HTR-8/SVneo (cell line): ENCODE results near the gene CHKA.
A peak's percentile ranks its signal among the peaks of the same experiment; 100 is the strongest.

Experiments used
- DNase-seq: peaks from one replicate; pipeline ENCODE4 v3.0.0; 2011; ENCODE audit warnings: low spot score, mixed read lengths; ENCODE audit not compliant: insufficient read length
- FAIRE-seq: peaks from 2 replicates; lab custom pipeline; 2011; peaks lifted over from hg19 to GRCh38; lab: Jason Lieb, UNC

The CHKA gene

GRCh38 chr11:68145120-68145866, 24.1 kb upstream of the CHKA start:
- FAIRE-seq (peak; percentile 74), DNase-seq (no peak)

- DNase-seq (no peak), FAIRE-seq (no peak)
Measured at GRCh38 chr11:68143310-68143689, 22.1 kb upstream of the CHKA start.

- DNase-seq (no peak), FAIRE-seq (no peak)
Measured at GRCh38 chr11:68142441-68143309, 21.5 kb upstream of the CHKA start.

- no peak for FAIRE-seq
- no peak for DNase-seq
Measured at GRCh38 chr11:68142028-68142412, 20.8 kb upstream of the CHKA start.

- FAIRE-seq (peak; percentile 9), DNase-seq (no peak)
Measured at GRCh38 chr11:68141246-68142027, 20.2 kb upstream of the CHKA start.

GRCh38 chr11:68140496-68141245, 19.5 kb upstream of the CHKA start:
- DNase-seq (no peak), FAIRE-seq (no peak)

GRCh38 chr11:68138237-68138636, 17.0 kb upstream of the CHKA start:
- DNase-seq (no peak), FAIRE-seq (no peak)

- no peak for FAIRE-seq
- DNase-seq: no peak
Measured at GRCh38 chr11:68137833-68138232, 16.6 kb upstream of the CHKA start.

GRCh38 chr11:68136866-68137265, 15.7 kb upstream of the CHKA start:
- FAIRE-seq (no peak), DNase-seq (no peak)

- no peak for FAIRE-seq
- DNase-seq: no peak
Measured at GRCh38 chr11:68135161-68135560, 14.0 kb upstream of the CHKA start.

GRCh38 chr11:68133761-68134160, 12.6 kb upstream of the CHKA start:
- DNase-seq (no peak), FAIRE-seq (no peak)

GRCh38 chr11:68130121-68130520, 8.9 kb upstream of the CHKA start:
- FAIRE-seq (peak; percentile 67), DNase-seq (no peak)

GRCh38 chr11:68128682-68129327, 7.6 kb upstream of the CHKA start:
- FAIRE-seq (no peak), DNase-seq (no peak)

- FAIRE-seq: no peak
- no peak for DNase-seq
Measured at GRCh38 chr11:68127714-68128681, 6.8 kb upstream of the CHKA start.

GRCh38 chr11:68125164-68125563, 4.0 kb upstream of the CHKA start:
- no peak for FAIRE-seq
- DNase-seq: no peak

- FAIRE-seq (no peak), DNase-seq (no peak)
Measured at GRCh38 chr11:68122936-68123539, 1.9 kb upstream of the CHKA start.

- no peak for FAIRE-seq
- peak; percentile 50 for DNase-seq
Measured at GRCh38 chr11:68120273-68121066, 718 bp downstream of the CHKA start.
